Vagina (tissue), 2 donors: ENCODE measurements around the gene SIK3. TPM values are rescaled to one million over a fixed set of nuclear protein-coding genes. Genes with fewer than 3 reads are reported as not detected.

Experiments used
- DNase-seq, 2 donors: peaks; one replicate each; pipeline ENCODE4 v3.0.0-alpha.2; 2017; ENCODE audit errors: extremely low spot score in 2 of 2
- H3K27ac ChIP-seq: fragments of 200-600 bp; sonication (generic); one replicate; pipeline ENCODE4 v1.5.1; 2019
- H3K27me3 ChIP-seq: fragments of 200-600 bp; sonication (generic); one replicate; pipeline ENCODE4 v1.5.1; 2019
- H3K36me3 ChIP-seq, 2 donors: fragments of 200-600 bp; sonication (generic); one replicate each; pipeline ENCODE4 v1.5.1; 2017 to 2019
- H3K4me1 ChIP-seq: fragments of 200-600 bp; sonication (generic); one replicate; pipeline ENCODE4 v1.5.1; 2019
- H3K4me3 ChIP-seq, 2 donors: fragments of 200-600 bp; sonication (generic); 1 replicate in 1 of 2; 2 replicates in 1 of 2; pipeline ENCODE4 v1.5.1; 2016 to 2019
- H3K9me3 ChIP-seq: fragments of 200-600 bp; sonication (generic); one replicate; pipeline ENCODE4 v1.5.1; 2019
- CTCF ChIP-seq, 3 experiments: fragments of 450-650 bp in 2 of 3; fragments of 200-600 bp in 1 of 3; sonication (generic) in 1 of 3; IDR thresholded peaks; one replicate each; pipeline ENCODE4 v1.5.1; 2017 to 2019; ENCODE audit warnings: antibody characterized with exemption in 3 of 3, mild to moderate bottlenecking in 2 of 3, moderate library complexity in 2 of 3
- POLR2A ChIP-seq, 2 donors: fragments of 450-650 bp; IDR thresholded peaks; one replicate each; pipeline ENCODE4 v1.6.1; 2017; ENCODE audit warnings: antibody characterized with exemption in 2 of 2, mild to moderate bottlenecking in 2 of 2, moderate library complexity in 2 of 2
- POLR2AphosphoS5 ChIP-seq, 2 donors: sonication (generic); formaldehyde crosslinking; IDR thresholded peaks; one replicate each; pipeline ENCODE4 v1.9.0; 2017; ENCODE audit warnings: antibody characterized with exemption in 2 of 2, mild to moderate bottlenecking in 2 of 2, low read depth in 1 of 2; ENCODE audit not compliant: insufficient read depth in 1 of 2
- intact Hi-C: fragments of 100-400 bp; cut with DNase I; formaldehyde crosslinking; loops from one replicate; pipeline ENCODE4 v1.15.1; 2023
- total RNA-seq: library from RNA; depleted of rRNA; stranded (reverse); fragments of >200 nt; gene quantifications from one replicate; pipeline ENCODE4 v1.2.3, GENCODE V29; 2016

SIK3 gene
- total RNA-seq, 1 donor from 2014 or later: 39.0 TPM

- no peak for DNase-seq
- no peaks in the 10 kb centered on the region for H3K9me3 ChIP-seq
- no peak overlapping the region for H3K4me3 ChIP-seq
- no peaks in the 10 kb centered on the region for H3K27me3 ChIP-seq
- TF ChIP-seq CTCF (IDR thresholded peaks at IDR 0.05) (no peak), POLR2AphosphoS5 (IDR thresholded peaks at IDR 0.05; ENCODE audit: insufficient read depth in 1 of 2, low read depth in 1 of 2) (no peak), POLR2A (IDR thresholded peaks at IDR 0.05) (no peak)
- intact Hi-C loops: no loop called here
- no peak overlapping the region for H3K27ac ChIP-seq
- H3K4me1 ChIP-seq: peaks cover 2% of the 10 kb centered on the region
- H3K36me3 ChIP-seq: peaks cover 0 to 59% of the 10 kb centered on the region in 2 donors
Observed at GRCh38 chr11:116859175-116859574, 239.1 kb downstream of the SIK3 start.

- Histone ChIP-seq H3K4me1 (peaks cover 15% of the 10 kb centered on the region), H3K9me3 (no peaks in the 10 kb centered on the region), H3K27ac (no peak overlapping the region), H3K27me3 (no peaks in the 10 kb centered on the region), H3K36me3 (peaks cover 0 to 48% of the 10 kb centered on the region in 2 donors), H3K4me3 (no peak overlapping the region)
- TF ChIP-seq POLR2A (IDR thresholded peaks at IDR 0.05): no peak
- TF ChIP-seq POLR2AphosphoS5 (IDR thresholded peaks at IDR 0.05; ENCODE audit: insufficient read depth in 1 of 2, low read depth in 1 of 2): no peak
- TF ChIP-seq CTCF (IDR thresholded peaks at IDR 0.05): no peak
- intact Hi-C loops: no loop called here
- no peak for DNase-seq
Observed at GRCh38 chr11:116857936-116858335, 240.3 kb downstream of the SIK3 start.

- H3K4me3 ChIP-seq: no peak overlapping the region
- intact Hi-C loops: no loop called here
- H3K27me3 ChIP-seq: no peaks in the 10 kb centered on the region
- no peak for DNase-seq
- H3K36me3 ChIP-seq: peaks cover 0 to 42% of the 10 kb centered on the region in 2 donors
- H3K27ac ChIP-seq: no peak overlapping the region
- no peaks in the 10 kb centered on the region for H3K9me3 ChIP-seq
- H3K4me1 ChIP-seq: peaks cover 21% of the 10 kb centered on the region
- TF ChIP-seq CTCF (IDR thresholded peaks at IDR 0.05): no peak
- no peak for TF ChIP-seq POLR2A (IDR thresholded peaks at IDR 0.05)
- no peak for TF ChIP-seq POLR2AphosphoS5 (IDR thresholded peaks at IDR 0.05; ENCODE audit: insufficient read depth in 1 of 2, low read depth in 1 of 2)
Observed at GRCh38 chr11:116857316-116857715, 240.9 kb downstream of the SIK3 start.

- Histone ChIP-seq H3K4me3 (no peak overlapping the region), H3K9me3 (no peaks in the 10 kb centered on the region), H3K4me1 (peaks cover 30% of the 10 kb centered on the region), H3K27ac (no peak overlapping the region), H3K36me3 (peaks cover 0 to 33% of the 10 kb centered on the region in 2 donors), H3K27me3 (no peaks in the 10 kb centered on the region)
- intact Hi-C loops: no loop called here
- DNase-seq: no peak
- TF ChIP-seq CTCF (IDR thresholded peaks at IDR 0.05): no peak
- no peak for TF ChIP-seq POLR2A (IDR thresholded peaks at IDR 0.05)
- no peak for TF ChIP-seq POLR2AphosphoS5 (IDR thresholded peaks at IDR 0.05; ENCODE audit: insufficient read depth in 1 of 2, low read depth in 1 of 2)
Observed at GRCh38 chr11:116856423-116856822, 241.8 kb downstream of the SIK3 start.

GRCh38 chr11:116855413-116855812, 242.8 kb downstream of the SIK3 start:
- no peak for DNase-seq
- peaks cover 0 to 24% of the 10 kb centered on the region in 2 donors for H3K36me3 ChIP-seq
- no peak overlapping the region for H3K4me3 ChIP-seq
- no peaks in the 10 kb centered on the region for H3K27me3 ChIP-seq
- H3K27ac ChIP-seq: no peak overlapping the region
- TF ChIP-seq CTCF (IDR thresholded peaks at IDR 0.05) (no peak), POLR2A (IDR thresholded peaks at IDR 0.05) (no peak), POLR2AphosphoS5 (IDR thresholded peaks at IDR 0.05; ENCODE audit: insufficient read depth in 1 of 2, low read depth in 1 of 2) (no peak)
- H3K9me3 ChIP-seq: no peaks in the 10 kb centered on the region
- peaks cover 38% of the 10 kb centered on the region for H3K4me1 ChIP-seq
- intact Hi-C loops: no loop called here
